Measurements from ENCODE around the gene MEOX1.

- TF ChIP-seq CTCF (conservative IDR thresholded peaks at IDR 0.05; ENCODE audit: low read depth, low read length): no peak
- TF ChIP-seq EZH2 (IDR thresholded peaks at IDR 0.05; ENCODE audit: low read length, unreplicated experiment): no peak
- TF ChIP-seq EZH2phosphoT487 (IDR thresholded peaks at IDR 0.05; ENCODE audit: borderline replicate concordance, low read length): no peak
Observed at GRCh38 chr17:43628089-43628650, 33.6 kb downstream of the MEOX1 start.

Data from PC-3 (cell line).